K562 (cell line): ENCODE data around the gene ST3GAL3. TPM values are rescaled to one million over a fixed set of nuclear protein-coding genes. Genes with fewer than 3 reads are reported as not detected.

Experiments
- ATAC-seq: fragments of 200-7000 bp; cut with Tn5 transposase; 3 replicates; pipeline ENCODE4 v1.9.1; 2020; ENCODE audit warnings: moderate library complexity
- BruUV-seq: library from RNA; stranded (reverse); fragments of 400-500 nt; replicated peaks from 2 replicates; lab custom pipeline; 2021; lab: Mats Ljungman, UMichigan
- CTCF ChIA-PET: fragments of 300-600 bp; formaldehyde crosslinking; extraction: SDS; loops from one replicate; lab custom pipeline; 2021; ENCODE audit warnings: low intra/inter-chr PET ratio; lab: Yijun Ruan, JAX
- POLR2A ChIA-PET: fragments of 300-600, 350-650 bp; sonication (Branson Sonifier 250); formaldehyde crosslinking; extraction: SDS; loops from one replicate; lab custom pipeline; 2021; ENCODE audit warnings: antibody characterized with exemption, inconsistent platforms; lab: Yijun Ruan, JAX
- DNase-seq, 4 experiments: peaks; one replicate each; pipeline versions ENCODE4 v3.0.0 to v3.0.0-alpha.2; 2011 to 2018; ENCODE audit warnings: low spot score in 3 of 4, mixed read lengths in 3 of 4; ENCODE audit errors: extremely low read depth in 1 of 4
- FAIRE-seq: peaks from 2 replicates; lab custom pipeline; 2011; peaks lifted over from hg19 to GRCh38; lab: Jason Lieb, UNC
- H2AFZ ChIP-seq: 2 replicates; pipeline ENCODE4 v1.6.0; 2011; ENCODE audit warnings: low read depth, low read length, control low read depth, inconsistent platforms
- H3K27ac ChIP-seq: fragments of 200-600 bp; 3 replicates; pipeline ENCODE4 v1.8.0; 2011; ENCODE audit warnings: low read depth, mild to moderate bottlenecking, control low read depth, inconsistent platforms, low read length, moderate library complexity, mixed read lengths; ENCODE audit errors: extremely low read depth
- H3K27me3 ChIP-seq, 2 experiments: fragments of 300-600 bp in 1 of 2; 2 replicates in 1 of 2; 3 replicates in 1 of 2; pipeline versions ENCODE4 v1.6.0 to v1.8.0; 2011; ENCODE audit warnings: inconsistent platforms in 2 of 2, low read length in 2 of 2, mild to moderate bottlenecking in 1 of 2, mixed read lengths in 1 of 2, moderate library complexity in 1 of 2; ENCODE audit not compliant: control insufficient read depth in 2 of 2, insufficient read depth in 2 of 2
- H3K36me3 ChIP-seq: fragments of 300-600 bp; 3 replicates; pipeline ENCODE4 v1.8.0; 2011; ENCODE audit warnings: mild to moderate bottlenecking, low read length, inconsistent platforms; ENCODE audit not compliant: control insufficient read depth, insufficient read depth
- H3K4me1 ChIP-seq, 2 experiments: fragments of 200-600 bp in 1 of 2; replicated peaks in 1 of 2; 2 replicates in 1 of 2; 3 replicates in 1 of 2; pipeline versions ENCODE4 v1.5.1 to v1.8.0; 2011; ENCODE audit warnings: inconsistent platforms in 2 of 2, low read length in 2 of 2, mild to moderate bottlenecking in 1 of 2, mixed read lengths in 1 of 2, moderate library complexity in 1 of 2; ENCODE audit not compliant: control insufficient read depth in 2 of 2, insufficient read depth in 2 of 2
- H3K4me2 ChIP-seq: 2 replicates; pipeline ENCODE4 v1.6.1; 2011; ENCODE audit warnings: low read length, control low read depth, inconsistent platforms, mixed read lengths; ENCODE audit not compliant: insufficient read depth
- H3K4me3 ChIP-seq: fragments of 200-600 bp; sonication (generic), shearing (Covaris generic); 2 replicates; pipeline ENCODE4 v1.5.1; 2016; ENCODE audit warnings: control low read depth, inconsistent platforms
- H3K79me2 ChIP-seq: fragments of 200-600 bp; 3 replicates; pipeline ENCODE4 v1.8.0; 2011; ENCODE audit warnings: low read length, inconsistent platforms; ENCODE audit not compliant: control insufficient read depth, insufficient read depth
- H3K9ac ChIP-seq, 2 experiments: 2 replicates each; pipeline versions ENCODE4 v1.6.0 to v1.6.1; 2011; ENCODE audit warnings: low read depth in 2 of 2, low read length in 2 of 2, control low read depth in 1 of 2, inconsistent platforms in 1 of 2, mild to moderate bottlenecking in 1 of 2, mixed read lengths in 1 of 2; ENCODE audit not compliant: insufficient read depth in 1 of 2
- H3K9me1 ChIP-seq: one replicate; pipeline ENCODE4 v1.6.0; 2011; ENCODE audit warnings: inconsistent platforms, mild to moderate bottlenecking, low read length, moderate library complexity; ENCODE audit not compliant: control insufficient read depth, insufficient read depth
- H3K9me3 ChIP-seq: replicated peaks from 2 replicates; pipeline ENCODE4 v1.5.1; 2011; ENCODE audit warnings: low read depth, low read length, inconsistent platforms; ENCODE audit not compliant: control insufficient read depth, insufficient read depth
- H4K20me1 ChIP-seq: replicated peaks from 2 replicates; pipeline ENCODE4 v1.6.1; 2011; ENCODE audit warnings: low read length, inconsistent platforms, mixed read lengths; ENCODE audit not compliant: control insufficient read depth, insufficient read depth
- ETV6 ChIP-seq, 3 experiments: fragments of 150-350 bp in 1 of 3; sonication (generic) in 1 of 3; formaldehyde crosslinking in 1 of 3; IDR thresholded peaks; 2 replicates each; pipeline versions ENCODE4 v1.6.1 to v1.8.0; 2014 to 2022; ENCODE audit warnings: borderline replicate concordance in 2 of 3, low read depth in 2 of 3, antibody characterized with exemption in 1 of 3, low read length in 1 of 3, mild to moderate bottlenecking in 1 of 3, missing genetic modification reagents in 1 of 3
- NFRKB ChIP-seq: fragments of 450-650 bp; IDR thresholded peaks from 2 replicates; pipeline ENCODE4 v1.6.1; 2016; ENCODE audit warnings: low read depth
- ZNF263 ChIP-seq: sonication (generic); formaldehyde crosslinking; IDR thresholded peaks from 2 replicates; pipeline ENCODE4 v1.8.0; 2022; ENCODE audit warnings: mild to moderate bottlenecking, missing genetic modification reagents, borderline replicate concordance
- WGBS: fragments of 100-300 bp; shearing (Covaris generic); methylation state at CpG from one replicate; pipeline ENCODE4 v1.1.6; 2016; ENCODE audit warnings: low coverage, mixed read lengths; ENCODE audit not compliant: insufficient coverage; ENCODE audit errors: missing lambda C conversion rate; 5-methylcytosine and 5-hydroxymethylcytosine counted together
- in situ Hi-C: fragments of 300-500 bp; cut with MboI; formaldehyde crosslinking; loops from 4 replicates; pipeline ENCODE4 v1.15.0; 2018; ENCODE audit warnings: inconsistent platforms, mixed read lengths
- intact Hi-C: fragments of 100-400 bp; cut with micrococcal nuclease; formaldehyde crosslinking; loops from 2 replicates; pipeline ENCODE4 v1.14.2; 2022
- polyA plus RNA-seq, 8 experiments: library from polyadenylated mRNA; depleted of rRNA in 4 of 8; stranded (reverse) in 5 of 8; unstranded in 3 of 8; fragments of >200 nt; fragmentation: Nextera tagmentation in 2 of 8; fragmentation: Illumina TruSeq in 1 of 8; extraction: Ambion mirVana in 2 of 8; extraction: Trizol in 1 of 8; gene quantifications; 2 replicates each; pipeline versions ENCODE4 v1.2.1 to v1.2.3, GENCODE V29; 2011 to 2014; ENCODE audit warnings: inconsistent platforms in 1 of 8, missing spikeins in 1 of 8
- total RNA-seq, 7 experiments: library from RNA; depleted of rRNA in 6 of 7; stranded (reverse); fragments of >200 nt in 6 of 7; fragmentation: Illumina TruSeq in 2 of 7; extraction: Trizol in 2 of 7; gene quantifications; 2 replicates each; pipeline versions ENCODE4 v1.2.1 to v1.2.3, GENCODE V29; 2011 to 2021; ENCODE audit warnings: low replicate concordance in 1 of 7
- TF ChIP-seq, protein P1 (sequence below): fragments of 450-650 bp; IDR thresholded peaks from 2 replicates; pipeline ENCODE4 v1.6.1; 2016
- TF ChIP-seq, protein P2 (sequence below): fragments of 450-650 bp; IDR thresholded peaks from 2 replicates; pipeline ENCODE4 v1.6.1; 2016; ENCODE audit warnings: antibody characterized with exemption

Gene ST3GAL3
- total and polyA plus RNA-seq, 9 of the 15 experiments (the other 6 are each of a cell fraction or from before 2014, with no cell fraction given), result 1.2 to 18.9 (median 11.0) TPM

DNA sequence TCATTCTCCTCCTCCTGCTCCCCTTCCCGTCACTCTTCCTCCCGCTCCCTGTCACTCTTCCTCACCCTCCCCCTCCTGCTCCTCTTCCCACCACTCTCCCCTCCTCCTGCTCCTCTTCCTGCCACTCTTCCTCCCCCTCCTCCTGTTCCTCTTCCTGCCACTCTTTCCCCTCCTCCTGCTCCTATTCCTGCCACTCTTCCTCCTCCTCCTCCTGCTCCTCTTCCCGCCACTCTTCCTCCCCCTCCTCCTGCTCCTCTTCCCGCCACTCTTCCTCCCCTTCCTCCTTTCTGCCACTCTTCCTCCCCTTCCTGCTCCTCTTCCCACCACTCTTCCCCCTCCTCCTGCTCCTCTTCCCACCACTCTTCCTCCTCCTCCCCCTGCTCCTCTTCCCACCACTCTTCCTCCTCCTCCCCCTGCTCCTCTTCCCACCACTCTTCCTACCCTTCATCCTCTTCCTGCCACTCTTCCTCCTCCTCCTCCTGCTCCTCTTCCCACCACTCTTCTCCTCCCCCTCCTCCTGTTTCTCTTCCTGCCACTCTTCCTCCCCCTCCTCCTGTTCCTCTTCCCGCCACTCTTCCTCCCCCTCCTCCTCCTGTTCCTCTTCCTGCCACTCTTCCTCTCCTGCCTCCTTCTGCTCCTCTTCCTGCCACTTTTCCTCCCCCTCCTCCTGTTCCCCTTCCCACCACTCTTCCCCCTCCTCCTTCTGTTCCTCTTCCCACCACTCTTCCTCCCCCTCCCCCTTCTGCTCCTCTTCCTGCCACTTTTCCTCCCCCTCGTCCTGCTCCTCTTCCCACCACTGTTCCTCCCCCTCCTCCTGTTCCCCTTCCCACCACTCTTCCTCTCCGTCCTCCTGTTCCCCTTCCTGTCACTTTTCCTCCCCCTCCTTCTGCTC lies 197.6 kb downstream of the ST3GAL3 start:
- Histone ChIP-seq H3K4me3 (no peak overlapping the region), H3K4me2 (no peak overlapping the region), H3K9me3 (no peaks in the 10 kb centered on the region), H3K27me3 (no peaks in the 10 kb centered on the region), H3K27ac (no peak overlapping the region), H3K79me2 (no peaks in the 10 kb centered on the region), H4K20me1 (no peaks in the 10 kb centered on the region), H3K9ac (no peak overlapping the region), H3K4me1 (peaks cover 0 to 16% of the 10 kb centered on the region in 2 experiments; a peak in 2 of 5 replicates), H3K36me3 (no peaks in the 10 kb centered on the region), H2AFZ (no peak overlapping the region), H3K9me1 (no peaks in the 10 kb centered on the region)
- POLR2A ChIA-PET, result interaction anchor here (1.3 kb wide), 1 partner anchor 9 kb away, joined by 4 read pairs; no protein-coding TSS in a partner anchor
- in situ Hi-C loops, result no loop called here
- CTCF ChIA-PET, result no interaction called here
- no peak for DNase-seq
- FAIRE-seq, result no peak
- WGBS, result 23% methylated on average over 3 of the region's 7 CpGs
- intact Hi-C loops, result no loop called here
- BruUV-seq, result no TSS peak
- ATAC-seq, result no peak
- TF ChIP-seq NFRKB (no peak), ZNF263 (CRISPR knock-in tag) (peak; percentile 95), ETV6 (IDR thresholded peaks at IDR 0.05; ENCODE audit: borderline replicate concordance in 1 of 2, low read depth in 2 of 2, low read length in 1 of 2) (0 out of 4 replicates have a peak, but pooled peaks have one; percentile 30 to 36), ETV6 (CRISPR knock-in tag; IDR thresholded peaks at IDR 0.05; ENCODE audit: borderline replicate concordance) (no peak)
- TF ChIP-seq, protein P1, sequence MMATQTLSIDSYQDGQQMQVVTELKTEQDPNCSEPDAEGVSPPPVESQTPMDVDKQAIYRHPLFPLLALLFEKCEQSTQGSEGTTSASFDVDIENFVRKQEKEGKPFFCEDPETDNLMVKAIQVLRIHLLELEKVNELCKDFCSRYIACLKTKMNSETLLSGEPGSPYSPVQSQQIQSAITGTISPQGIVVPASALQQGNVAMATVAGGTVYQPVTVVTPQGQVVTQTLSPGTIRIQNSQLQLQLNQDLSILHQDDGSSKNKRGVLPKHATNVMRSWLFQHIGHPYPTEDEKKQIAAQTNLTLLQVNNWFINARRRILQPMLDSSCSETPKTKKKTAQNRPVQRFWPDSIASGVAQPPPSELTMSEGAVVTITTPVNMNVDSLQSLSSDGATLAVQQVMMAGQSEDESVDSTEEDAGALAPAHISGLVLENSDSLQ, result peak; percentile 46; the same call in 1 of the 2 replicates
- TF ChIP-seq, protein P2, sequence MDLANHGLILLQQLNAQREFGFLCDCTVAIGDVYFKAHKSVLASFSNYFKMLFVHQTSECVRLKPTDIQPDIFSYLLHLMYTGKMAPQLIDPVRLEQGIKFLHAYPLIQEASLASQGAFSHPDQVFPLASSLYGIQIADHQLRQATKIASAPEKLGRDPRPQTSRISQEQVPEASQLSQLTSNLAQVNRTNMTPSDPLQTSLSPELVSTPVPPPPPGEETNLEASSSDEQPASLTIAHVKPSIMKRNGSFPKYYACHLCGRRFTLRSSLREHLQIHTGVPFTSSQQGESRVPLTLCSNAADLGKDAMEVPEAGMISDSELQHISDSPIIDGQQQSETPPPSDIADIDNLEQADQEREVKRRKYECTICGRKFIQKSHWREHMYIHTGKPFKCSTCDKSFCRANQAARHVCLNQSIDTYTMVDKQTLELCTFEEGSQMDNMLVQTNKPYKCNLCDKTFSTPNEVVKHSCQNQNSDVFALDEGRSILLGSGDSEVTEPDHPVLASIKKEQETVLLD, result no peak
